Endothelial cell (in vitro differentiated cells): Measurements from ENCODE around the gene S100A12. TPM values are rescaled to one million over a fixed set of nuclear protein-coding genes. Genes with fewer than 3 reads are reported as not detected.

Source experiments
- DNase-seq: peaks from one replicate; pipeline ENCODE4 v3.0.0; 2021; ENCODE audit warnings: low spot score
- H3K27ac Mint-ChIP-seq: one replicate; pipeline ENCODE4 v1.8.0; 2021; ENCODE audit warnings: mixed read lengths, inconsistent platforms; ENCODE audit not compliant: unreplicated experiment
- H3K27me3 Mint-ChIP-seq: one replicate; pipeline ENCODE4 v1.8.0; 2021; ENCODE audit warnings: mild to moderate bottlenecking, moderate library complexity, mixed read lengths, inconsistent platforms; ENCODE audit not compliant: unreplicated experiment
- H3K36me3 Mint-ChIP-seq: one replicate; pipeline ENCODE4 v1.8.0; 2021; ENCODE audit warnings: mild to moderate bottlenecking, low read depth, mixed read lengths, inconsistent platforms; ENCODE audit not compliant: unreplicated experiment
- H3K4me1 Mint-ChIP-seq: one replicate; pipeline ENCODE4 v1.8.0; 2021; ENCODE audit warnings: mild to moderate bottlenecking, mixed read lengths, inconsistent platforms; ENCODE audit not compliant: unreplicated experiment
- H3K4me3 Mint-ChIP-seq: one replicate; pipeline ENCODE4 v1.8.0; 2021; ENCODE audit warnings: mild to moderate bottlenecking, mixed read lengths, inconsistent platforms; ENCODE audit not compliant: unreplicated experiment
- H3K9me3 Mint-ChIP-seq: one replicate; pipeline ENCODE4 v1.8.0; 2021; ENCODE audit warnings: mixed read lengths, inconsistent platforms; ENCODE audit not compliant: unreplicated experiment
- CTCF ChIP-seq: fragments of 200-600 bp; sonication (generic); IDR thresholded peaks from one replicate; pipeline ENCODE4 v1.5.0; 2021; ENCODE audit warnings: antibody characterized with exemption; ENCODE audit not compliant: unreplicated experiment
- total RNA-seq: library from RNA; stranded (reverse); fragmentation: NEBNext Ultra II Directional; extraction: Animal tissue kit (Norgen Biotek cat#: 25700); gene quantifications from one replicate; pipeline ENCODE4 v1.2.1, GENCODE V29; 2021; ENCODE audit not compliant: unreplicated experiment

The S100A12 gene
- total RNA-seq, 1 donor from 2014 or later: not detected

- H3K36me3 Mint-ChIP-seq: peaks cover 21% of the 10 kb centered on the region
- DNase-seq: no peak
- peaks cover 19% of the 10 kb centered on the region for H3K4me1 Mint-ChIP-seq
- H3K27me3 Mint-ChIP-seq: peaks cover 3% of the 10 kb centered on the region
- no peaks in the 10 kb centered on the region for H3K9me3 Mint-ChIP-seq
- TF ChIP-seq CTCF: no peak
- H3K27ac Mint-ChIP-seq: no peak overlapping the region
- H3K4me3 Mint-ChIP-seq: no peak overlapping the region
Measured at GRCh38 chr1:153333902-153334301, 41.5 kb downstream of the S100A12 start.

DNA sequence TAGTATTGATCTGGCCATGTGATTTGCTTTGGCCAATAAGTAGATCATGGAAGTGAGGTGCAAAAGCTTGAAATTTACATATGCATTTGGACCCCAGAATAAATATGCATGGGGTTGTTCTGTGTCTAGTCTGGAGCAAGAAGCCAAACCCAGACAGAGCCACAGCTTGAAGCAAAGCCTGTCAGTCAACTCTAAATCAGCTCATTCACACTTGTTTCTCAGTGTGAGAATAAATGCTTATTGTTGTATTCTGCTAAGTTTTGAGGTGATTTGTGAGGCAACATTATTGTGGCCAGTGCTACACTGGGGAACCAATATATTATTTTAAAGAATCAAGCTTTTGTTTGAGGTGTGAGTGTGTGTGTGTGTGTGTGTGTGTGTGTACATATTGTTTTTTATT, 50.5 kb downstream of the S100A12 start:
- Mint-ChIP-seq H3K9me3 (peaks cover 11% of the 10 kb centered on the region), H3K27me3 (no peaks in the 10 kb centered on the region)

More for the DNA sequence above, 50.5 kb downstream of the S100A12 start:
- TF ChIP-seq CTCF: no peak
- no peak for DNase-seq
- Mint-ChIP-seq H3K4me3 (no peak overlapping the region), H3K36me3 (peaks cover 10% of the 10 kb centered on the region), H3K4me1 (no peaks in the 10 kb centered on the region), H3K27ac (no peak overlapping the region)

Other genes with a start within 250 kb of the S100A12 start
- gene SPRR2G, start 224.7 kb downstream of the S100A12 start, total RNA-seq: not detected
- not detected for gene LELP1, start 172.2 kb downstream of the S100A12 start, total RNA-seq
- gene PRR9, start 158.0 kb downstream of the S100A12 start, total RNA-seq: not detected
- not detected for gene LORICRIN, start 115.9 kb downstream of the S100A12 start, total RNA-seq
- 1.1 TPM for gene PGLYRP3, start 62.7 kb downstream of the S100A12 start, total RNA-seq
- 1.7 TPM for gene PGLYRP4, start 26.8 kb downstream of the S100A12 start, total RNA-seq
- gene S100A9, start 17.8 kb downstream of the S100A12 start, total RNA-seq: 0.51 TPM
- gene S100A8, start 15.5 kb upstream of the S100A12 start, total RNA-seq: not detected
- not detected for gene S100A7A, start 40.9 kb upstream of the S100A12 start, total RNA-seq
- not detected for gene S100A7, start 85.0 kb upstream of the S100A12 start, total RNA-seq
- 11.9 TPM for gene S100A6, start 160.4 kb upstream of the S100A12 start, total RNA-seq
- gene S100A5, start 165.3 kb upstream of the S100A12 start, total RNA-seq: not detected
- 2.8 TPM for gene S100A4, start 170.2 kb upstream of the S100A12 start, total RNA-seq
- gene S100A3, start 173.6 kb upstream of the S100A12 start, total RNA-seq: not detected
- not detected for gene S100A2, start 190.2 kb upstream of the S100A12 start, total RNA-seq
- gene S100A16, start 237.5 kb upstream of the S100A12 start, total RNA-seq: 363 TPM
- gene S100A14, start 240.7 kb upstream of the S100A12 start, total RNA-seq: not detected